ENCODE measurements around the gene KCNN2. TPM values are rescaled to one million over a fixed set of nuclear protein-coding genes. Genes with fewer than 3 reads are reported as not detected.
A peak's percentile ranks its signal among the peaks of the same experiment; 100 is the strongest.

The KCNN2 gene
- total and polyA plus RNA-seq, 2 of the 8 experiments (the other 6 are each of a cell fraction or from before 2014, with no cell fraction given) = 13.1 to 18.6 TPM

GRCh38 chr5:114361724-114362196 is at the start of gene KCNN2 (continued):
- TF ChIP-seq EGR1 (IDR thresholded peaks at IDR 0.05; ENCODE audit: borderline replicate concordance, low read depth, low read length) (no peak), JUND (IDR thresholded peaks at IDR 0.05; ENCODE audit: low read length) (peak; percentile 63)
